ENCODE measurements around the gene CCNT2.

GRCh38 chr2:134882773-134883172 is 35.8 kb upstream of the CCNT2 start:
- TF ChIP-seq CTCF (IDR thresholded peaks at IDR 0.05 in 2 of 3, conservative IDR thresholded peaks at IDR 0.05 in 1 of 3; ENCODE audit: borderline replicate concordance in 1 of 3, insufficient read depth in 1 of 3, low read depth in 2 of 3, low read length in 2 of 3) (no peak), EZH2 (IDR thresholded peaks at IDR 0.05) (no peak), MAX (IDR thresholded peaks at IDR 0.05) (no peak)
